Esophagus mucosa (tissue), 1 donor: ENCODE measurements around the gene SERAC1. TPM values are rescaled to one million over a fixed set of nuclear protein-coding genes. Genes with fewer than 3 reads are reported as not detected.

Experiments
- total RNA-seq: library from RNA; stranded (reverse); gene quantifications from one replicate; pipeline ENCODE4 v1.2.4, GENCODE V29; 2023
- donor health status: DM: yes; HTN: yes; CAD: no.

SERAC1 gene
- total RNA-seq, 1 donor from 2014 or later = 7.4 TPM

Other genes starting within 250 kb of the SERAC1 start
- gene SYNJ2, start 186.4 kb downstream of the SERAC1 start, total RNA-seq = 12.9 TPM
- gene GTF2H5, start 88 bp upstream of the SERAC1 start, total RNA-seq = 20.4 TPM
- gene TULP4, start 144.2 kb upstream of the SERAC1 start, total RNA-seq = 35.6 TPM